Liver (tissue), 9 donors: ENCODE measurements around the gene WSCD1. TPM values are rescaled to one million over a fixed set of nuclear protein-coding genes. Genes with fewer than 3 reads are reported as not detected.

Experiments used
- DNase-seq: peaks from one replicate; pipeline ENCODE4 v3.0.0-alpha.2; 2017; ENCODE audit warnings: low spot score
- H3K27ac ChIP-seq, 2 donors: one replicate each; pipeline ENCODE4 v1.7.0; 2013; ENCODE audit warnings: inconsistent platforms in 2 of 2, low read length in 2 of 2, control low read depth in 1 of 2, low read depth in 1 of 2, mild to moderate bottlenecking in 1 of 2
- H3K27me3 ChIP-seq, 4 donors: one replicate each; pipeline versions ENCODE4 v1.6.1 to v1.7.0; 2013; ENCODE audit warnings: low read length in 3 of 4, inconsistent platforms in 1 of 4, mild to moderate bottlenecking in 1 of 4, moderate library complexity in 1 of 4; ENCODE audit not compliant: control insufficient read depth in 4 of 4, insufficient read depth in 4 of 4
- H3K36me3 ChIP-seq, 4 donors: one replicate each; pipeline versions ENCODE4 v1.6.1 to v1.7.0; 2013; ENCODE audit warnings: low read length in 3 of 4, mild to moderate bottlenecking in 3 of 4, low read depth in 1 of 4, moderate library complexity in 1 of 4; ENCODE audit not compliant: control insufficient read depth in 4 of 4, insufficient read depth in 3 of 4
- H3K4me1 ChIP-seq, 4 donors: one replicate each; pipeline versions ENCODE4 v1.6.1 to v1.7.0; 2013; ENCODE audit warnings: low read length in 3 of 4, mild to moderate bottlenecking in 3 of 4, moderate library complexity in 1 of 4; ENCODE audit not compliant: control insufficient read depth in 4 of 4, insufficient read depth in 4 of 4
- H3K4me3 ChIP-seq, 3 donors: one replicate each; pipeline versions ENCODE4 v1.6.1 to v1.7.0; 2013; ENCODE audit warnings: low read length in 3 of 3, control low read depth in 1 of 3, low read depth in 1 of 3, mild to moderate bottlenecking in 1 of 3
- H3K9ac ChIP-seq, 2 donors: one replicate each; pipeline ENCODE4 v1.7.0; 2013; ENCODE audit warnings: low read length in 2 of 2, mild to moderate bottlenecking in 2 of 2, moderate library complexity in 2 of 2, control low read depth in 1 of 2, low read depth in 1 of 2
- H3K9me3 ChIP-seq, 4 donors: one replicate each; pipeline versions ENCODE4 v1.6.1 to v1.7.0; 2013; ENCODE audit warnings: low read length in 3 of 4; ENCODE audit not compliant: control insufficient read depth in 4 of 4
- EGR1 ChIP-seq, 2 donors: IDR thresholded peaks; 2 replicates each; pipeline ENCODE4 v1.6.1; 2016 to 2018; ENCODE audit warnings: antibody characterized with exemption in 2 of 2, low read depth in 2 of 2
- FOXA1 ChIP-seq: IDR thresholded peaks from 2 replicates; pipeline ENCODE4 v1.6.1; 2016; ENCODE audit warnings: antibody characterized with exemption
- FOXA2 ChIP-seq: IDR thresholded peaks from 2 replicates; pipeline ENCODE4 v1.6.1; 2016; ENCODE audit warnings: antibody characterized with exemption
- GABPA ChIP-seq, 2 donors: IDR thresholded peaks in 1 of 2; conservative IDR thresholded peaks in 1 of 2; 2 replicates each; pipeline ENCODE4 v1.6.1; 2016; ENCODE audit warnings: antibody characterized with exemption in 2 of 2, mild to moderate bottlenecking in 1 of 2, moderate library complexity in 1 of 2
- HNF4A ChIP-seq, 2 donors: conservative IDR thresholded peaks; 2 replicates each; pipeline ENCODE4 v1.6.1; 2016; ENCODE audit warnings: antibody characterized with exemption in 2 of 2, mild to moderate bottlenecking in 2 of 2
- HNF4G ChIP-seq: IDR thresholded peaks from 2 replicates; pipeline ENCODE4 v1.6.1; 2016; ENCODE audit warnings: antibody characterized with exemption
- JUND ChIP-seq, 2 donors: IDR thresholded peaks; 2 replicates each; pipeline ENCODE4 v1.6.1; 2016; ENCODE audit warnings: antibody characterized with exemption in 2 of 2
- MAX ChIP-seq: IDR thresholded peaks from 2 replicates; pipeline ENCODE4 v1.6.1; 2016; ENCODE audit warnings: antibody characterized with exemption
- NR2F2 ChIP-seq: IDR thresholded peaks from 2 replicates; pipeline ENCODE4 v1.6.1; 2016; ENCODE audit warnings: antibody characterized with exemption
- RAD21 ChIP-seq, 2 donors: IDR thresholded peaks; 2 replicates each; pipeline ENCODE4 v1.6.1; 2016; ENCODE audit warnings: antibody characterized with exemption in 2 of 2, mild to moderate bottlenecking in 2 of 2
- RXRA ChIP-seq, 2 donors: IDR thresholded peaks; 2 replicates each; pipeline ENCODE4 v1.6.1; 2017 to 2018; ENCODE audit warnings: antibody characterized with exemption in 2 of 2, mild to moderate bottlenecking in 1 of 2
- SP1 ChIP-seq: IDR thresholded peaks from 2 replicates; pipeline ENCODE4 v1.6.1; 2018; ENCODE audit warnings: antibody characterized with exemption, mild to moderate bottlenecking
- TAF1 ChIP-seq: conservative IDR thresholded peaks from 2 replicates; pipeline ENCODE4 v1.6.1; 2016; ENCODE audit warnings: antibody characterized with exemption, mild to moderate bottlenecking
- YY1 ChIP-seq: IDR thresholded peaks from 2 replicates; pipeline ENCODE4 v1.6.1; 2016; ENCODE audit warnings: antibody characterized with exemption, mild to moderate bottlenecking
- ZBTB33 ChIP-seq: IDR thresholded peaks from 2 replicates; pipeline ENCODE4 v1.6.1; 2016; ENCODE audit warnings: antibody characterized with exemption
- WGBS: extraction: QIAGEN DNeasy Blood & Tissue Kit; methylation state at CpG from one replicate; pipeline ENCODE4 v1.1.7; 2013; 5-methylcytosine and 5-hydroxymethylcytosine counted together
- polyA plus RNA-seq, 2 donors: library from polyadenylated mRNA; stranded (reverse) in 1 of 2; unstranded in 1 of 2; fragments of 200-250 nt in 1 of 2; fragments of >200 nt in 1 of 2; fragmentation: Nextera tagmentation in 1 of 2; extraction: Ambion mirVana in 1 of 2; gene quantifications; one replicate each; pipeline versions ENCODE4 v1.2.1 to v1.2.3, GENCODE V29; 2013 to 2015
- total RNA-seq, 2 donors: library from RNA; depleted of rRNA; stranded (reverse); fragments of >200 nt; gene quantifications; one replicate each; pipeline ENCODE4 v1.2.3, GENCODE V29; 2014
- TF ChIP-seq, protein P1 (sequence below): IDR thresholded peaks from 2 replicates; pipeline ENCODE4 v1.6.1; 2016; ENCODE audit warnings: antibody characterized with exemption
- TF ChIP-seq, protein P2 (sequence below): fragments of 150-350 bp; IDR thresholded peaks from 2 replicates; pipeline ENCODE4 v1.5.1; 2017; ENCODE audit warnings: improper control_type of control experiment, low read depth, low read length; ENCODE audit not compliant: missing input control
- TF ChIP-seq, protein P3 (sequence below): IDR thresholded peaks from 2 replicates; pipeline ENCODE4 v1.6.1; 2016; ENCODE audit warnings: antibody characterized with exemption, mild to moderate bottlenecking
- donor health status: healthy.
- donor health status: healthy.
- donor health status: healthy.
- donor health status: healthy.
- donor health status: healthy.

The WSCD1 gene
- total and polyA plus RNA-seq, 4 donors, result 0.10 to 3.8 (median 1.3) TPM

- H3K4me1 ChIP-seq, result no peaks in the 10 kb centered on the region
- H3K4me3 ChIP-seq, result no peak overlapping the region
- H3K27me3 ChIP-seq, result no peaks in the 10 kb centered on the region
- TF ChIP-seq EGR1 (IDR thresholded peaks at IDR 0.05; ENCODE audit: low read depth in 2 of 2) (no peak), MAX (no peak), HNF4A (conservative IDR thresholded peaks at IDR 0.05) (no peak), SP1 (no peak), JUND (IDR thresholded peaks at IDR 0.05) (no peak), NR2F2 (no peak), TAF1 (no peak), FOXA2 (no peak), RXRA (IDR thresholded peaks at IDR 0.05) (no peak), RAD21 (IDR thresholded peaks at IDR 0.05) (no peak), HNF4G (no peak), FOXA1 (no peak), GABPA (IDR thresholded peaks at IDR 0.05 in 1 of 2, conservative IDR thresholded peaks at IDR 0.05 in 1 of 2) (no peak), YY1 (no peak), ZBTB33 (no peak)
- TF ChIP-seq, protein P1, sequence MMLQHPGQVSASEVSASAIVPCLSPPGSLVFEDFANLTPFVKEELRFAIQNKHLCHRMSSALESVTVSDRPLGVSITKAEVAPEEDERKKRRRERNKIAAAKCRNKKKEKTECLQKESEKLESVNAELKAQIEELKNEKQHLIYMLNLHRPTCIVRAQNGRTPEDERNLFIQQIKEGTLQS, result no peak
- TF ChIP-seq, protein P2, sequence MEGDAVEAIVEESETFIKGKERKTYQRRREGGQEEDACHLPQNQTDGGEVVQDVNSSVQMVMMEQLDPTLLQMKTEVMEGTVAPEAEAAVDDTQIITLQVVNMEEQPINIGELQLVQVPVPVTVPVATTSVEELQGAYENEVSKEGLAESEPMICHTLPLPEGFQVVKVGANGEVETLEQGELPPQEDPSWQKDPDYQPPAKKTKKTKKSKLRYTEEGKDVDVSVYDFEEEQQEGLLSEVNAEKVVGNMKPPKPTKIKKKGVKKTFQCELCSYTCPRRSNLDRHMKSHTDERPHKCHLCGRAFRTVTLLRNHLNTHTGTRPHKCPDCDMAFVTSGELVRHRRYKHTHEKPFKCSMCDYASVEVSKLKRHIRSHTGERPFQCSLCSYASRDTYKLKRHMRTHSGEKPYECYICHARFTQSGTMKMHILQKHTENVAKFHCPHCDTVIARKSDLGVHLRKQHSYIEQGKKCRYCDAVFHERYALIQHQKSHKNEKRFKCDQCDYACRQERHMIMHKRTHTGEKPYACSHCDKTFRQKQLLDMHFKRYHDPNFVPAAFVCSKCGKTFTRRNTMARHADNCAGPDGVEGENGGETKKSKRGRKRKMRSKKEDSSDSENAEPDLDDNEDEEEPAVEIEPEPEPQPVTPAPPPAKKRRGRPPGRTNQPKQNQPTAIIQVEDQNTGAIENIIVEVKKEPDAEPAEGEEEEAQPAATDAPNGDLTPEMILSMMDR, result no peak
- TF ChIP-seq, protein P3, sequence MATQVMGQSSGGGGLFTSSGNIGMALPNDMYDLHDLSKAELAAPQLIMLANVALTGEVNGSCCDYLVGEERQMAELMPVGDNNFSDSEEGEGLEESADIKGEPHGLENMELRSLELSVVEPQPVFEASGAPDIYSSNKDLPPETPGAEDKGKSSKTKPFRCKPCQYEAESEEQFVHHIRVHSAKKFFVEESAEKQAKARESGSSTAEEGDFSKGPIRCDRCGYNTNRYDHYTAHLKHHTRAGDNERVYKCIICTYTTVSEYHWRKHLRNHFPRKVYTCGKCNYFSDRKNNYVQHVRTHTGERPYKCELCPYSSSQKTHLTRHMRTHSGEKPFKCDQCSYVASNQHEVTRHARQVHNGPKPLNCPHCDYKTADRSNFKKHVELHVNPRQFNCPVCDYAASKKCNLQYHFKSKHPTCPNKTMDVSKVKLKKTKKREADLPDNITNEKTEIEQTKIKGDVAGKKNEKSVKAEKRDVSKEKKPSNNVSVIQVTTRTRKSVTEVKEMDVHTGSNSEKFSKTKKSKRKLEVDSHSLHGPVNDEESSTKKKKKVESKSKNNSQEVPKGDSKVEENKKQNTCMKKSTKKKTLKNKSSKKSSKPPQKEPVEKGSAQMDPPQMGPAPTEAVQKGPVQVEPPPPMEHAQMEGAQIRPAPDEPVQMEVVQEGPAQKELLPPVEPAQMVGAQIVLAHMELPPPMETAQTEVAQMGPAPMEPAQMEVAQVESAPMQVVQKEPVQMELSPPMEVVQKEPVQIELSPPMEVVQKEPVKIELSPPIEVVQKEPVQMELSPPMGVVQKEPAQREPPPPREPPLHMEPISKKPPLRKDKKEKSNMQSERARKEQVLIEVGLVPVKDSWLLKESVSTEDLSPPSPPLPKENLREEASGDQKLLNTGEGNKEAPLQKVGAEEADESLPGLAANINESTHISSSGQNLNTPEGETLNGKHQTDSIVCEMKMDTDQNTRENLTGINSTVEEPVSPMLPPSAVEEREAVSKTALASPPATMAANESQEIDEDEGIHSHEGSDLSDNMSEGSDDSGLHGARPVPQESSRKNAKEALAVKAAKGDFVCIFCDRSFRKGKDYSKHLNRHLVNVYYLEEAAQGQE, result no peak
- no peaks in the 10 kb centered on the region for H3K9me3 ChIP-seq
- H3K36me3 ChIP-seq, result no peaks in the 10 kb centered on the region
- H3K9ac ChIP-seq, result no peak overlapping the region
- WGBS, result 95% methylated on average over 11 of the region's 11 CpGs
- DNase-seq, result no peak
- H3K27ac ChIP-seq, result no peak overlapping the region
Observed at GRCh38 chr17:6094926-6095325, 24.7 kb downstream of the WSCD1 start.
